T1000 (cell line): ENCODE results near the gene HIC2.
"Not testable (repeated sequence)": the region's sequence is repeated elsewhere in the genome, so short reads cannot be mapped to it uniquely, and the experiment has no call there.

Source experiments
- DNase-seq: peaks from one replicate; lab custom pipeline; 2025; ENCODE audit warnings: mixed read lengths; lab: John Stamatoyannopoulos, UW

HIC2 gene

DNA sequence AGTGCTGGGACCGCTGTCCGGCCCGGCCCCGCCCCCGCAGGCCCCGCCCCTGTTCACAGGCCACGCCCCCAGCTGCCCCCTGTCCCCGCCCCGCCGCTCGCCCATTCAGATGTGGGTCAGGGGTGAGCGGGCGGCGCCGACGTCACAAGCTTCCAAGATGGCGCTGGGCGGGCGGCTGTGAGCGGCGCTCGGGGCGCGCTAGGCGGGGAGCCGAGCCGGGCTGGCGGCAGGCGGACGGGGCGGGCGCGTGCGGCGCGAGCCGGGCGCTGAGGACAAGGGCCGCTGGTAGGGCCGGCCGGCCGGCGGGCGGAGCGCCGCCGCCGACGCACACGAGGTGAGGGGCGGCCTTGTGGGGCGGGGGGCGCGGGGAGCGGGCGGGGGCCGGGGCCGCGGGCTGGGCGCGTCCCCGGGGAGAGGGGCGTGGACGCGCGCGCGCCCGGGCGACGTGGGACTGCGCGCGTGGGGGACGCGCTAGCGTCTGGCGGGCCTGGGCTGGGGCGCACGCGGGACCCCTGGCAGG, at the start of gene HIC2:
Gene HIC2 (plus strand): TSS at position 145 of the 520 bp plus-strand sequence. CDS start 25,461 bp downstream, outside the sequence.
- not testable (repeated sequence) for DNase-seq

- DNase-seq = not testable (repeated sequence)
These were observed 48.4 kb upstream of the HIC2 start for GRCh38 chr22:21368603-21369310.

- DNase-seq = not testable (repeated sequence)
These were observed 41.3 kb upstream of the HIC2 start for GRCh38 chr22:21375880-21376279.

- not testable (repeated sequence) for DNase-seq
These were observed 33.3 kb upstream of the HIC2 start, which contains the start of gene RIMBP3B for GRCh38 chr22:21383701-21384467. RIMBP3B (plus strand) TSS chr22:21383751; CDS start chr22:21383859, 108 bp downstream.

- DNase-seq = not testable (repeated sequence)
These were observed 32.5 kb upstream of the HIC2 start for GRCh38 chr22:21384468-21385357.

DNA sequence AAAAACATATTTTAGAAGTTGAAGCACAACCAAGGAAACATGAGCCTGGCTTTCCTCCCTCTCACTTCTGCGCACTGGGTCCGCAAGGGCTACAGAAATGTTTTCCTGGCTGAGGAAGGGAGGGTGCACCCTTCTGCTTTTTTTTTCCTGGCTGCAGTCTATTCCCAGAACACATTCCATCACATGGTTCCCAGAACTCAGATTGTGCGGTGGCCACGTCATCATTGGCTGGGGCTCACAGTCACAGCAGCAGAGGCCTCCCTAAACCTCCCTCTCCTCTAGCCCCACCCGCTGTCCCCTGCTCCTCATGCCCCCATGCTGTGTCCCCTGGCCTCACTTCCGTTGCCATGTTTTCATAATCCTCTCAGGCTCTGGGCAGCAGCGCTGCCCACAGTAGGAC, 27.7 kb upstream of the HIC2 start:
- not testable (repeated sequence) for DNase-seq

GRCh38 chr22:21390013-21390412, 27.2 kb upstream of the HIC2 start:
- not testable (repeated sequence) for DNase-seq

DNA sequence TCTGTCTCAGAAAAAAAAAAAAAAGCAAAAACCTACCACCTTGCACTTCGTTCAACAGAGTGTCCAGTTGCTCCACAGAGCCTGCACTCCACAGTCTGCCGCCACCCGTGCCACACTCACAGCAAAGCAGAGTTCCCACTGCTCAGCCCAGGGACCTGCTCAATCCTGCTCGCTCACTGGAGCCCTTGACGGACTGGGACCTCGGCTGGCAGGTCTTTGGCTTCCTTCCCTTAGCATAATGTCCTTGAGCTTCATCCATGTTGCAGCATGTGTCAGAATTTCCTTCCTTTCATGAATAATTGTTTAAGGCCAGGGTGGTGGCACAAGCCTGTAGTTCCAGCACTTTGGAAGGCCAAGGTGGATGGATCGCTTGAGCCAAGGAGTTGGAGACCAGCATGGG, 22.6 kb upstream of the HIC2 start:
- not testable (repeated sequence) for DNase-seq

DNA sequence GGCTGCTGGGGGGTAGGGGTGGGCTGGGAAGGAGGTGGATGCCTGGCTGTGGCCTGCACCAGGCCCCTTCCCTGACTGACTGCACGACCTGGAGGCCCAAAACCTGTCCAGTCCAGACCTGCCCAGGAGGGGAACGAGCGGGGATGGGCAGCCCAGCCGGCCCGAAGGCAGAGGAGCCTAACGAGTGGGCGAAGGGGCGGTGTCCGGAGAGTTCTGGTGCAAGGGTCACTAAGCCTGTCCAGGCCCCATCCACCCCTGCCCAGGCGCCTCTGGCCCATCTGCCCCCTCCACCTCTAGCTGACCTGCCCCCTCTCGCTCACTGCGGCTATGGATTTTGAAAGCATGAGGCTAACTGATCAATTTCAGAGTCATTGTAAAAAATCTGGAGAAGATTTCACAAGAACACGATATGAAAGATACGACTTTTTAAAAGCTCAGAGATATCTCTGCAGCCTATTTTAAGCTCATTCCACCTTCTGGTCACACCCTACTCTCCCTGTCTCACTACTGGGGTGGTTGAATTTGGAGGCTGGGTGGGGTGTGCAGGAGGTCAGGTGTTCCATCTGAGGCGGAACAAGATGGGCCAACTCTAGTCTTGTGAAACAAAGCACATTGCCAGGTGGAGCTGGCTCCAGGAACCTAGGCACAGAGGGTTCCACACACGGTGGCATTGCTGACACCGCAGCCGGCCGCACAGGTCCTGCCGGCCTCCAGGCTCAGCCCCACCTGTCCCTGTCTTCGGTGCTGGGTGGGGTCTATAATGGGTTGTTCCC, 15.8 kb upstream of the HIC2 start:
- not testable (repeated sequence) for DNase-seq

- not testable (repeated sequence) for DNase-seq
These were observed 14.3 kb upstream of the HIC2 start for GRCh38 chr22:21402763-21403314.

GRCh38 chr22:21407139-21407538, 10.0 kb upstream of the HIC2 start:
- not testable (repeated sequence) for DNase-seq

GRCh38 chr22:21407792-21408191, 9.4 kb upstream of the HIC2 start:
- DNase-seq = not testable (repeated sequence)

- DNase-seq = not testable (repeated sequence)
These were observed 796 bp upstream of the HIC2 start for GRCh38 chr22:21416375-21416774.

DNA sequence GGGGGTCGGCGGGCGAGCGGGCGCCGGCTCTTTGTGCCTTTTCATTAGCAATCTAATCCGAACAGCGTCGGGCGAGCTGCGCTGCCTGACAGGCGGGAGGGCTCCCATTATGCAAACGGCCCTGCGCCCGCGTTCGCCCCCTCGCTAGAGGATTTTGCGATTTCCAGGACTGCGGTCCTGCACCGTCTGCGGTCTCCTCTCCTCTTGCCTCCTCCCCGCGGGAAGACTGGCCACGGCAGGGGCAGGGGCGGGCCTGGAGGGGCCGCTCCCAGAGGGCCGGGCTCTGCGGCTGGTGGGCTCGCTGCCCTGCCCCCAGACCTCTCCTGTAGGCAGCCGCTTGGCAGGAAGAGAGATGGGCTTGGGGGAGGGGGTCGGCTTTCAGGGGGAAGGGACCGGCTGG, 682 bp downstream of the HIC2 start:
- DNase-seq = not testable (repeated sequence)

GRCh38 chr22:21418974-21419638, 1.9 kb downstream of the HIC2 start:
- not testable (repeated sequence) for DNase-seq

- not testable (repeated sequence) for DNase-seq
These were observed 3.1 kb downstream of the HIC2 start for GRCh38 chr22:21420180-21420763.

GRCh38 chr22:21424084-21424709, 7.0 kb downstream of the HIC2 start:
- DNase-seq = not testable (repeated sequence)

DNA sequence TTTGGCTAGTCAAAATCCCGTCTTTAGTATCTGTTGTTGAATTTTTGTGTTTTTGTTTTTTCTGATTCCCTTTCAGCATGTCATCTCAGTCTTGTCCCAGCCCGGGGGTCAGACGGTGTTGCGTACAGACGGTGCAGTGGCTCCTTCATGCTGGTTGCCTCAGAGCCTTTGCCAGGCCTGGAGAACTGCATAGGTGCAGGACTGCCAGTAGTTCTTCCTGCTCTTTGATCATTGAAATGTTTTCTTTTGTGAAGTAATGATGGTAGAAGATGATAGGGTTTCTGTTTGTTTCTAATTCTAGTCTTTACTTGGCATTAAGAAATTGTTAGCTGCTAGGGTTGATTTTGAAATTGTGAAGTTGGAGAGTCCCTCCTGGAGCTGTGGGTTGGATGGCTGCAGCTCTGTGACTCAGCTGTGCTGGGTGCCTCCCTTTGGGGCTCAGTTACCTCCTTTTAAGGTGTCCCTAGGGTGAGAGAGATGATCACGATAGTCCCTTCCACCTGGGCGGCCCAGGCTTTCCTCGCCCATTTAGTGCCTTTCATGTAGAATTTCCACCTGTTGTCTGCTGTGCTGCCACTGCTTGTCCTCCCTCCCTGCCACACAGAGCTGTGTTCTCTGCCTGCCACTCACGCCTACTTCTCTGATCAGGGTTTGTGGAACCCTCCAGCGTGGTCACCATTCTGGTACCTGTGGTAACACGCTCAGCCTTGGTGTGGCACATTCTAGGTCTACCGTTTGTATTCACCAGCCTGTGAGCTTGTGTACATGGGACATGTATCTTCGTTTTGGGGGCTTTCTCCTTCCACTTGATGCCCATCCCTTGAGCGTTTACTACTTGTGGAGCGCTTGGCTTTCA, 17.4 kb downstream of the HIC2 start:
- not testable (repeated sequence) for DNase-seq
